Osteoblast (primary cell): ENCODE measurements around the gene CUZD1. TPM values are rescaled to one million over a fixed set of nuclear protein-coding genes. Genes with fewer than 3 reads are reported as not detected.

Experiments used
- DNase-seq: peaks from one replicate; pipeline ENCODE4 v3.0.0; 2011; ENCODE audit warnings: low spot score, mixed read lengths; ENCODE audit not compliant: insufficient read length; ENCODE audit errors: missing footprints
- H2AFZ ChIP-seq: 2 replicates; pipeline ENCODE4 v1.6.0; 2011; ENCODE audit warnings: mild to moderate bottlenecking, low read length
- H3K27ac ChIP-seq: 2 replicates; pipeline ENCODE4 v1.5.1; 2011; ENCODE audit warnings: mild to moderate bottlenecking, low read depth, low read length, moderate library complexity
- H3K27me3 ChIP-seq: 2 replicates; pipeline ENCODE4 v1.6.0; 2012; ENCODE audit warnings: mild to moderate bottlenecking, control low read depth, inconsistent platforms, low read length, moderate library complexity; ENCODE audit not compliant: insufficient read depth
- H3K36me3 ChIP-seq: 2 replicates; pipeline ENCODE4 v1.5.1; 2011; ENCODE audit warnings: mild to moderate bottlenecking, low read length, control low read depth, moderate library complexity; ENCODE audit not compliant: insufficient read depth
- H3K4me1 ChIP-seq: 2 replicates; pipeline ENCODE4 v1.5.1; 2011; ENCODE audit warnings: mild to moderate bottlenecking, low read length, control low read depth, moderate library complexity; ENCODE audit not compliant: insufficient read depth
- H3K4me2 ChIP-seq: 2 replicates; pipeline ENCODE4 v1.6.0; 2011; ENCODE audit warnings: mild to moderate bottlenecking, low read length; ENCODE audit not compliant: insufficient read depth
- H3K4me3 ChIP-seq: fragments of 200-600 bp; sonication (generic); 3 replicates; pipeline ENCODE4 v1.5.1; 2012; ENCODE audit warnings: mild to moderate bottlenecking, low read length, inconsistent platforms; ENCODE audit not compliant: insufficient read depth
- H3K79me2 ChIP-seq: 2 replicates; pipeline ENCODE4 v1.6.0; 2012; ENCODE audit warnings: mild to moderate bottlenecking, low read length, control low read depth, inconsistent platforms; ENCODE audit not compliant: insufficient read depth
- H3K9me3 ChIP-seq: 2 replicates; pipeline ENCODE4 v1.5.1; 2011; ENCODE audit warnings: low read depth, low read length, control low read depth
- H4K20me1 ChIP-seq: 2 replicates; pipeline ENCODE4 v1.6.0; 2012; ENCODE audit warnings: mild to moderate bottlenecking, low read length, control low read depth; ENCODE audit not compliant: insufficient read depth
- CTCF ChIP-seq: IDR thresholded peaks from 2 replicates; pipeline ENCODE4 v1.5.1; 2011; ENCODE audit warnings: mild to moderate bottlenecking, low read depth, low read length, moderate library complexity; ENCODE audit errors: extremely low read depth
- total RNA-seq: library from RNA; depleted of rRNA; stranded (reverse); fragments of >200 nt; gene quantifications from 2 replicates; pipeline ENCODE4 v1.2.3, GENCODE V29; 2012

Gene CUZD1
- total RNA-seq, 1 donor, result 0.36 TPM

- Histone ChIP-seq H3K36me3 (peaks cover 7% of the 10 kb centered on the region), H4K20me1 (no peaks in the 10 kb centered on the region), H3K27me3 (peaks cover 8% of the 10 kb centered on the region), H3K4me2 (no peak overlapping the region), H3K4me1 (no peaks in the 10 kb centered on the region), H3K4me3 (no peak overlapping the region), H3K79me2 (no peaks in the 10 kb centered on the region), H3K9me3 (no peaks in the 10 kb centered on the region), H2AFZ (no peak overlapping the region), H3K27ac (no peak overlapping the region)
- no peak for DNase-seq
- no peak for TF ChIP-seq CTCF
Observed at GRCh38 chr10:122830965-122831353, 14.7 kb downstream of the CUZD1 start.

- TF ChIP-seq CTCF, result no peak
- Histone ChIP-seq H3K9me3 (no peaks in the 10 kb centered on the region), H3K36me3 (peaks cover 7% of the 10 kb centered on the region), H3K4me3 (no peak overlapping the region), H3K4me1 (no peaks in the 10 kb centered on the region), H3K27me3 (peaks cover 8% of the 10 kb centered on the region), H3K4me2 (no peak overlapping the region), H3K27ac (no peak overlapping the region), H3K79me2 (no peaks in the 10 kb centered on the region), H2AFZ (no peak overlapping the region), H4K20me1 (no peaks in the 10 kb centered on the region)
- DNase-seq, result no peak
Observed at GRCh38 chr10:122830273-122830964, 15.2 kb downstream of the CUZD1 start.

- Histone ChIP-seq H4K20me1 (no peaks in the 10 kb centered on the region), H3K27me3 (peaks cover 8% of the 10 kb centered on the region), H3K4me1 (no peaks in the 10 kb centered on the region), H2AFZ (no peak overlapping the region), H3K4me2 (no peak overlapping the region), H3K27ac (no peak overlapping the region), H3K9me3 (no peaks in the 10 kb centered on the region), H3K79me2 (no peaks in the 10 kb centered on the region), H3K36me3 (peaks cover 4% of the 10 kb centered on the region), H3K4me3 (no peak overlapping the region)
- TF ChIP-seq CTCF, result no peak
- no peak for DNase-seq
Observed at GRCh38 chr10:122829454-122829853, 16.2 kb downstream of the CUZD1 start.

- Histone ChIP-seq H4K20me1 (no peaks in the 10 kb centered on the region), H3K9me3 (no peaks in the 10 kb centered on the region), H3K4me2 (no peak overlapping the region), H3K36me3 (peaks cover 4% of the 10 kb centered on the region), H3K4me3 (no peak overlapping the region), H3K4me1 (no peaks in the 10 kb centered on the region), H3K27ac (no peak overlapping the region), H3K27me3 (peaks cover 8% of the 10 kb centered on the region), H2AFZ (no peak overlapping the region), H3K79me2 (no peaks in the 10 kb centered on the region)
- TF ChIP-seq CTCF, result no peak
- DNase-seq, result no peak
Observed at GRCh38 chr10:122828716-122829255, 16.9 kb downstream of the CUZD1 start.
